ENCODE data around the gene TMCC1.

GRCh38 chr3:129703913-129704312 lies 189.6 kb downstream of the TMCC1 start:
- TF ChIP-seq EZH2 (IDR thresholded peaks at IDR 0.05; ENCODE audit: low read length, unreplicated experiment), result no peak
- no peak for TF ChIP-seq CTCF (conservative IDR thresholded peaks at IDR 0.05; ENCODE audit: low read depth, low read length)
- no peak for TF ChIP-seq EZH2phosphoT487 (IDR thresholded peaks at IDR 0.05; ENCODE audit: borderline replicate concordance, low read length)
